ENCODE measurements around the gene TTLL3. TPM values are rescaled to one million over a fixed set of nuclear protein-coding genes. Genes with fewer than 3 reads are reported as not detected.

Gene TTLL3
- polyA plus RNA-seq, 1 of the 3 experiments (the other 2 are of a cell fraction): 41.6 TPM

- 90% methylated on average over 7 of the region's 7 CpGs for WGBS (ENCODE audit: low lambda C conversion rate)
- POLR2A ChIA-PET: interaction anchor here (3.7 kb wide), 1 partner anchor 17 kb away, joined by 20 read pairs; the partner anchor contains the start of gene OGG1
These were observed 42.6 kb upstream of the TTLL3 start for GRCh38 chr3:9767418-9767817.

GRCh38 chr3:9768141-9768775 lies 41.8 kb upstream of the TTLL3 start:
- H3K36me3 ChIP-seq (replicated peaks in 1 of 2; ENCODE audit: control insufficient read depth in 1 of 2, insufficient read depth in 2 of 2, low read length in 1 of 2): peaks cover 0 to 2% of the 10 kb centered on the region in 2 experiments
- H3K9me3 ChIP-seq: no peaks in the 10 kb centered on the region
- DNase-seq: no peak
- H3K4me2 ChIP-seq: peak overlapping the region; percentile 100
- no peak overlapping the region for H2AFZ ChIP-seq (ENCODE audit: low read depth)
- no peak overlapping the region for H3K4me3 ChIP-seq (ENCODE audit: low read depth in 2 of 2, low read length in 1 of 2)
- H3K79me2 ChIP-seq (ENCODE audit: insufficient read depth): peaks cover 3% of the 10 kb centered on the region; the same call in 1 of the 2 replicates
- no peak overlapping the region for H3K27ac ChIP-seq (ENCODE audit: low read depth in 2 of 2, low read length in 1 of 2)
- ChIA-PET POLR2A (interaction anchor here (0.5 to 3.7 kb wide), 4 partner anchors 13 to 133 kb away, joined by 3 to 20 read pairs (median 4); partner anchors contain the start of gene OGG1), CTCF (no interaction called here)
- H4K20me1 ChIP-seq (ENCODE audit: insufficient read depth): no peaks in the 10 kb centered on the region
- no peaks in the 10 kb centered on the region for H3K9me2 ChIP-seq
- peaks cover 6 to 14% of the 10 kb centered on the region in 2 experiments; a peak in 1 of 4 replicates for H3K4me1 ChIP-seq (ENCODE audit: control insufficient read depth in 1 of 2, insufficient read depth in 2 of 2, low read depth in 1 of 2, low read length in 1 of 2)
- H3K27me3 ChIP-seq (ENCODE audit: insufficient read depth): no peaks in the 10 kb centered on the region
- WGBS (ENCODE audit: low lambda C conversion rate): 91% methylated on average over 6 of the region's 6 CpGs
- H3K9ac ChIP-seq: peak overlapping the region; percentile 82; the same call in 1 of the 2 replicates
- H3F3A ChIP-seq (replicated peaks; ENCODE audit: insufficient read depth): peaks cover 4% of the 10 kb centered on the region
- TF ChIP-seq YY1 (IDR thresholded peaks at IDR 0.05; ENCODE audit: low read depth) (no peak), FOSL2 (IDR thresholded peaks at IDR 0.05; ENCODE audit: borderline replicate concordance, low read depth) (no peak), CTCF (IDR thresholded peaks at IDR 0.05) (no peak), USF2 (IDR thresholded peaks at IDR 0.05; ENCODE audit: borderline replicate concordance, low read depth, low read length) (no peak), REST (IDR thresholded peaks at IDR 0.05; ENCODE audit: low read depth, low read length) (no peak), MXI1 (IDR thresholded peaks at IDR 0.05; ENCODE audit: low read depth, low read length) (no peak)

More at GRCh38 chr3:9767418-9767817, 42.6 kb upstream of the TTLL3 start:
- Histone ChIP-seq H3K79me2 (ENCODE audit: insufficient read depth) (peaks cover 3% of the 10 kb centered on the region; the same call in 1 of the 2 replicates), H3K36me3 (replicated peaks in 1 of 2; ENCODE audit: control insufficient read depth in 1 of 2, insufficient read depth in 2 of 2, low read length in 1 of 2) (peaks cover 0 to 2% of the 10 kb centered on the region in 2 experiments), H3K27me3 (ENCODE audit: insufficient read depth) (no peaks in the 10 kb centered on the region), H2AFZ (ENCODE audit: low read depth) (no peak overlapping the region), H3K9ac (no peak overlapping the region), H3K4me1 (ENCODE audit: control insufficient read depth in 1 of 2, insufficient read depth in 2 of 2, low read depth in 1 of 2, low read length in 1 of 2) (peaks cover 6 to 14% of the 10 kb centered on the region in 2 experiments; a peak in 1 of 4 replicates), H3K4me2 (no peak overlapping the region), H3F3A (replicated peaks; ENCODE audit: insufficient read depth) (peaks cover 4% of the 10 kb centered on the region), H4K20me1 (ENCODE audit: insufficient read depth) (no peaks in the 10 kb centered on the region), H3K9me2 (no peaks in the 10 kb centered on the region), H3K4me3 (ENCODE audit: low read depth in 2 of 2, low read length in 1 of 2) (no peak overlapping the region), H3K27ac (ENCODE audit: low read depth in 2 of 2, low read length in 1 of 2) (no peak overlapping the region), H3K9me3 (no peaks in the 10 kb centered on the region)
- DNase-seq: no peak
- CTCF ChIA-PET: no interaction called here
- TF ChIP-seq USF1 (IDR thresholded peaks at IDR 0.05; ENCODE audit: borderline replicate concordance, low read depth) (no peak), MEF2A (IDR thresholded peaks at IDR 0.05; ENCODE audit: borderline replicate concordance, low read depth) (no peak), CTCF (IDR thresholded peaks at IDR 0.05) (no peak), TEAD4 (IDR thresholded peaks at IDR 0.05; ENCODE audit: borderline replicate concordance, insufficient read depth) (no peak), GATA2 (CRISPR knock-in tag; IDR thresholded peaks at IDR 0.05) (no peak), MAX (IDR thresholded peaks at IDR 0.05; ENCODE audit: low read depth) (no peak), GABPA (IDR thresholded peaks at IDR 0.05; ENCODE audit: low read depth) (no peak), TCF12 (IDR thresholded peaks at IDR 0.05) (no peak)
